ENCODE data around the gene ANKRD34C. TPM values are rescaled to one million over a fixed set of nuclear protein-coding genes. Genes with fewer than 3 reads are reported as not detected.

ANKRD34C gene
- total and polyA plus RNA-seq, 12 donors = under 0.01 to 0.14 (median 0.10) TPM; not detected in 6

DNA sequence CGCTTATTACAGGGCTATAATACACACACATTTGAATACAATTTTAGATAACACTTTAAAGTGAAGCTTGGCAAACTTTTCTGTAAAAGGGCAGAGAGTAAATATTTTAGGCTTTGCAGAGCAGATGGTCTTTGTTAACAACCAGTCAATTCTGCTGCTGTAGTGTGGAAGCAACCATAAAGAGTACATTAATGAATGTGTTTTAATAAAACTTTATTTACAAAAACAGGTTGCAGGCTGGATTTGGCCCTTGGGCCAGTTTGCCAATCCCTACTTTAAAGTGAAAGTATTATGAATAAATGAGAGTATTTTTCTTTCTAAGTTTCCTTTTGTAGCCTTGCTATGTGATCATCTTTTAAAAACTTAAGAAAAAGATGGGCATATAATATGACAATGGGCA is 20.7 kb upstream of the ANKRD34C start:
- H3K4me3 ChIP-seq = no peak overlapping the region
- no peaks in the 10 kb centered on the region for H3K4me1 ChIP-seq (replicated peaks in 1 of 2)
- no peaks in the 10 kb centered on the region for H3K36me3 ChIP-seq (replicated peaks in 1 of 2)
- no peak for DNase-seq
- 79 to 90% (median 85%) methylated on average over 1 of the region's 1 CpG for WGBS, 4 donors
- no peaks in the 10 kb centered on the region for H3K27me3 ChIP-seq
- intact Hi-C loops (cut with DNase I) = no loop called here
- H3K9me3 ChIP-seq (replicated peaks in 1 of 3) = no peaks in the 10 kb centered on the region
- H3K27ac ChIP-seq = no peak overlapping the region
- TF ChIP-seq POLR2A (IDR thresholded peaks at IDR 0.05) (no peak), CTCF (IDR thresholded peaks at IDR 0.05) (no peak)

DNA sequence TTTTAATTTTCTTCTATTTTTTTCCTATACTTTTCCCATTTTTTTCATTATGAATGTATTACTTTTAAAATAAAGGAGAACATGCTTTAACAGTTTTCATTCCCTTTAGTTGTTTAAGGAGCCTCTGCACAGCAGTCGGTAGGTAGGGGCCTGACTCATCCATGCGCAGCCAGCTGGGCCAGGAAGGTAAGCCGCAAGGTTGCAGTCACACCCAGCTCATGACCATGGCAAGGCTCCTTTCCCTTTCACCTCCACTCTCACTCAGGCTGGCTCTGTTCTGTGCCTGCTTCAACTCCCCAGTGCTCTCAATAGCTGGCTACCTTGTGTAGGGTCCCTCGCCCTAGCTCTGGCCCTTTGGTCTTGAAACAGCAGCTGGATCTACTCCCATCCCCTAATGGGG is 17.4 kb upstream of the ANKRD34C start:
- Histone ChIP-seq H3K4me3 (no peak overlapping the region), H3K9me3 (replicated peaks in 1 of 3) (no peaks in the 10 kb centered on the region), H3K27me3 (no peaks in the 10 kb centered on the region), H3K4me1 (replicated peaks in 1 of 2) (no peaks in the 10 kb centered on the region), H3K36me3 (replicated peaks in 1 of 2) (no peaks in the 10 kb centered on the region), H3K27ac (no peak overlapping the region)
- WGBS, 4 donors = 77 to 85% (median 79%) methylated on average over 4 of the region's 4 CpGs
- TF ChIP-seq POLR2A (IDR thresholded peaks at IDR 0.05) (no peak), CTCF (IDR thresholded peaks at IDR 0.05) (no peak)
- no peak for DNase-seq
- intact Hi-C loops (cut with DNase I) = no loop called here

GRCh38 chr15:79265987-79266579 is 16.4 kb upstream of the ANKRD34C start:
- H3K36me3 ChIP-seq (replicated peaks in 1 of 2) = no peaks in the 10 kb centered on the region
- H3K4me1 ChIP-seq (replicated peaks in 1 of 2) = no peaks in the 10 kb centered on the region
- DNase-seq = no peak
- no peak overlapping the region for H3K4me3 ChIP-seq
- no peak for TF ChIP-seq CTCF (IDR thresholded peaks at IDR 0.05)
- no peak for TF ChIP-seq POLR2A (IDR thresholded peaks at IDR 0.05)
- intact Hi-C loops (cut with DNase I) = no loop called here
- H3K27me3 ChIP-seq = no peaks in the 10 kb centered on the region
- no peak overlapping the region for H3K27ac ChIP-seq
- 65 to 80% (median 72%) methylated on average over 3 of the region's 3 CpGs for WGBS, 4 donors
- no peaks in the 10 kb centered on the region for H3K9me3 ChIP-seq (replicated peaks in 1 of 3)

DNA sequence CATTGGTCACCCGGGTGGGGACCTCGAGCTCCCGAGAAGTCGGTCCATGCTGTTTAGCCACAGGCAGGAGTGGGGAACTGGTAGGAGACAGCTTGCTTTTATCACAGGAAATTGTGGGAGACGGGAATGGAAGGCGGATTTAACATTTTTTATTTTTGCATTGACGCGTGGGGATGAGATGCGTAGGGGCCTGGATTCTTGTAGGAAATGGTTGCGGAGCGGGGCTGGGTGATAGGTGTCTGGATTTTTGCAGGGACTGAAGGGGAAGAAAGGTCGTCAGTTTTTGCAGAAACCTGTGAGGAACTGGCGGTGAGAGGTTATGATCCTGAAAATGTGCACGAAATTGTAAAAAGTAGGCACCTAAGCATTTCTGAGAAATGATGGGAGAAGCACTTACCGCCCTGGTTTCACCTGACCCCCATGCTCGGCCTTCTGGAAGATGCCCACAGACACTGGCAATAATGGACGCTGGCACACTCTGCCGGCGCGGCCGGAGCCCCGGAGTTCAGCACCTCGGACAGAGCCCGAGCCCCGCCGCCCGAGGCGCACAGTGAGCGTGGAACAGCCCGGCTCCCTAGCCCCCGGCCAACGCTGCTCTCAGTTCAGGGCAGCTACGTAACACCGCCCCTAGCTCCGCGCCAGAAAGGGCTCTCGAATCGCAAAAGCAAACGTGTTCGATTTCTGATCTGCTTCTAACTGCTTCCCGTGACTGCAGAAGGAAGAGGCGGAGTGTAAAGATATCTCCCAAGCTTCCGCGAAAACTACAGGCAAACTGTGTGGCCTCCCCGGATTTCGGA is 928 bp downstream of the ANKRD34C start:
- Histone ChIP-seq H3K9me3 (replicated peaks in 1 of 3) (no peaks in the 10 kb centered on the region), H3K27me3 (peaks cover 31% of the 10 kb centered on the region), H3K27ac (no peak overlapping the region), H3K36me3 (replicated peaks in 1 of 2) (no peaks in the 10 kb centered on the region), H3K4me3 (no peak overlapping the region), H3K4me1 (replicated peaks in 1 of 2) (no peaks in the 10 kb centered on the region)
- DNase-seq = peak; percentile 26 to 52 (median 38)
- intact Hi-C loops (cut with DNase I) = no loop called here
- TF ChIP-seq CTCF (IDR thresholded peaks at IDR 0.05) (no peak), POLR2A (IDR thresholded peaks at IDR 0.05) (no peak)
- 9 to 26% (median 13%) methylated on average over 21 to 46 of the region's 46 CpGs for WGBS, 4 donors
